GM18873 (cell line): ENCODE data around the gene PHF24.
"Not testable (repeated sequence)": the region's sequence is repeated elsewhere in the genome, so short reads cannot be mapped to it uniquely, and the experiment has no call there.

ENCODE experiments used
- ATAC-seq: cut with Tn5 transposase; IDR thresholded peaks from one replicate; pipeline ENCODE4 v1.9.1; 2021; ENCODE audit warnings: mild to moderate bottlenecking, moderate library complexity, moderate number of reproducible peaks; ENCODE audit not compliant: unreplicated experiment, low FRiP score

Gene PHF24

GRCh38 chr9:34957492-34958410, at the start of gene PHF24:
TSS of gene PHF24 (plus strand) at chr9:34958285. CDS start at chr9:34971299, 13,014 bp downstream.
- no peak for ATAC-seq

- no peak for ATAC-seq
These were observed 31.0 kb upstream of the PHF24 start for GRCh38 chr9:34927061-34927460.

DNA sequence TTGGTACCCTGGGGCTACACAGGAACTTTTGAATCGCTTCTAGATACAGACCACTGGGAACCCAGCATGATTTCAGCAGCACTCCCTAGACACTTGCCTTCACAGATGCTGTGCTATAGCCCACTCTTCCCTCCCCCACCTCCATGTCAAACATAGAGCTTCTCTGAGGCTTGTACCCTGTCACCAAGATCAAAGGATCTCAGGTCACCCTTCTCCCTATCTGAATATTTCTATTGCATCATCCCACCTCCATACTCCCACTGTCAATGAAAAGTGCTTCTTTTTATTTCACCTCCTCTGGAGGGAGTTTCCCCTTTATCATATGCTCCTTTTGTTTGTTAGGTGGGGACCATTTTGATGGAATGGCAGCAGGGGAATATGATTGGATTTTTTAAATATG, 29.2 kb upstream of the PHF24 start:
- ATAC-seq, result no peak

DNA sequence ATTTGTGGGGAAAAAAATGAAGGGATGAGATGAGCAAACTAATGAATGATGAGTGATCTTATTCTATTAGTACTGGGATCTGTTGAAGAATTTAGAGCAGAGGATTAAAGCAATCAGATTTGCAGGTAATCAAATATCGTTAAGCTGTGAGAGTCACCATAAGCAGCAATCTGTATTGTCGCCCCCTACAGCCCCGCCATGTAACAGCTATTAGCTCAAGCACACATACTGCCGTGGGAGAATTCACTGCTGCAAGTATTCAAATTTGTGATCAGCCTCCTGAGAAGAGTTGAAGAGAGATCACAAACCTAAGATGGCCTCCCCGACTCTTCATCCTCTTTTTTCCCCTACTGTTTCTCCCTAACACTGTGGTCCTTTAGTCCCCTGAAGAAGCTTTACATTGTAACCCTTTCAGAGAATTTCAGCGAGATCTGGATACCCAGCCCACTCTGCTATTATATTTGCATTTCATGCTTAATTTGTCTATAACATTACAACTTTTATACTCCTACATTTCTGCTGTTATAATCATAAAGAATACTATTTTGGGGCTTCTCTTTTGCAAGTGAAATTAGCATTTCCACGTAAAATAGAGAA, 28.5 kb upstream of the PHF24 start:
- no peak for ATAC-seq

DNA sequence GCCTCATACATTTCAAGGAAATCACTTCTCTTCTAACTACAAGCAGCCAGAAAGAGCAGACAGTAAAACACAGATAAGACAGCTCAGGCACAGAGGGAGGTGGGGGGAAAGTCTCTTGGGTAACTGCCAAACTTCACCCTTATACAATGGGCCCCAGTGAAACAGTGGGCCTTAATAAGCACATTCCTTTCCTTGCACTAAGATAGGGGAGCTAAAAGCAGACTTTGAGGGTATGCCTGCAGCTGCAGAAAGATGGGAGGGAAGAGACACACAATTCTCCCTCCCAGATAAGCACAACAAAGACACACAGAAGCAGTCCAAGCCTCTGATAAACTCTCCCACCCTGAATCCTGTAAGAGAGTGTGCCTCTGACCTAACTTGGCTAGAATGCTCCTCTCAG, 18.1 kb upstream of the PHF24 start:
- not testable (repeated sequence) for ATAC-seq

GRCh38 chr9:34948451-34948850, 9.6 kb upstream of the PHF24 start:
- no peak for ATAC-seq

GRCh38 chr9:34954225-34954624, 3.9 kb upstream of the PHF24 start:
- ATAC-seq, result no peak

DNA sequence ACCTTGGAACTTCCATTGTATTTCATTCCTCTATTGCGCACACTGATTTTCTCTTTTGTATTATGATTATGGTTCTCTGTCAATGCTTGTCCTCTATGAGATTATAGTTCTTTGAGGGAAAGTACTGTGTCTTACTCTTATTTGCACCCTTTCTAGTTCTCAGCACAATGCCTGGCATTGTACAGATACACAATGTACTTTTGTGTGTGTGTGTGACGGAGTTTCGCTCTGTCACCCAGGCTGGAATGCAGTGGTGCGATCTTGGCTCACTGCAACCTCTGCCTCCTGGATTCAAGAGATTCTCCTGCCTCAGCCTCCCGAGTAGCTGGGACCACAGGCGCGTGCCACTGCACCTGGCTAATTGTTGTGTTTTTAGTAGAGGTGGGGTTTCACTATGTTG, 2.0 kb upstream of the PHF24 start:
- not testable (repeated sequence) for ATAC-seq

GRCh38 chr9:34956648-34957047, 1.4 kb upstream of the PHF24 start:
- ATAC-seq, result no peak

GRCh38 chr9:34958411-34958982, 412 bp downstream of the PHF24 start:
- ATAC-seq, result no peak

DNA sequence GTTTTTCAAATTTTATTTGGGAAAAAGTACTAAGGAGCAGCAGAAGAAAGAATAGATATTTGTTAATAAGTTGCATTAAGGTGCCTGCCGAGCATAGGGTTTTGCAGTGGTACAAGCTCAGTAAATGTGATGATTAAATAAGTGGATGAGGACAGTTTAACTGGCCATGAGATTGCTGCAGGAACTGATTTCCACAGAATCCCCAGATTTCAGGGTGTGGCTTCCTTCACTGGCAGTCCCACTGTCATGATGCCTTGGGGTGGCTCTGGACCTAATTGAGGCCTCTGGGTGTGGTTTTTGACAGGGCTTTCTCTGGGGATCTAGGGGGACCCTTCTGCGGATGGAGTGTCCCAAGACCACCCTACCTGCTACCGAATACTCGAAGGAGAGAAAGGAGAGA, 1.4 kb downstream of the PHF24 start:
- no peak for ATAC-seq

DNA sequence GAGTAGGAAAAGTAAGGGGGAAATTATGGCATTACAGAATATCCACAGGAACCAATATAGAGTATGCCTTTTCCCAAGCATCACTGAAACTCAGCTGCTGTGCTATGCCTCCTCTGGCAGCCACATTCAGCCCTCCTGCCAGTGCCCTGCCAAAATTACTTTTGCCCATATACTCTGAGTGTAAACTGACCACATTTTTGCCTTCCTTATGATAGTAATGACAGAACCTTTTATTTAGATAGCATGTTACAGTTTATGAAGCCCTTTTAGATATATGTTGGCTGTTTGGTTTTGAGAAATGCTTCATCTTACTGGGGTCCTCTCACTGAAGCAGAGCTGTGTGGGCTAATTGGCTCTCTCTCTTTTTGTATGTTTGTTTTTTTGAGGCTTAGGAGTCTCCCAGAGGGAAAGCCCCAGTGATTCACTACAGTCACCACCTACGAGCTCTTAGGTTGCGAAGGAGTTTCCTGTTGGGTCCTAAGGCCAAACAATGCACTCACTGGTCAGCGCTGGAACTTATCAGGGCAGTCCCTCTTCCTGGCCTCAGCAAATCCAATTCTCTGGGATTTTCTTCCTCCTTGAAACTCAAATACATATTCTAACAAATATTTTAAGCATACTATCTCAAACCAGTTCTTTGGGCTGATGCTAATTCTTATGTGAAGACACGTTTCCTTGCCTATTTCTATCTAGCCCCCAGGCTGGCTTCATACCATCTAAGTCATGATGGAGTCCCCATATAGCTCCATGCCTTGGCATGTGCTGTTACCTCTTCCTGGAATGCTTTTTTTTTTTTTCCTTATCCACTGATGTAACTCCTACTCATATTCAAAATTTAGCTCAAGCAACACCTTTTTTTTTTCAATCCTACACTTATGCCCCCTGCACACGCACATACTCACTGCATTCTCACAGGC, 3.7 kb downstream of the PHF24 start:
- no peak for ATAC-seq

DNA sequence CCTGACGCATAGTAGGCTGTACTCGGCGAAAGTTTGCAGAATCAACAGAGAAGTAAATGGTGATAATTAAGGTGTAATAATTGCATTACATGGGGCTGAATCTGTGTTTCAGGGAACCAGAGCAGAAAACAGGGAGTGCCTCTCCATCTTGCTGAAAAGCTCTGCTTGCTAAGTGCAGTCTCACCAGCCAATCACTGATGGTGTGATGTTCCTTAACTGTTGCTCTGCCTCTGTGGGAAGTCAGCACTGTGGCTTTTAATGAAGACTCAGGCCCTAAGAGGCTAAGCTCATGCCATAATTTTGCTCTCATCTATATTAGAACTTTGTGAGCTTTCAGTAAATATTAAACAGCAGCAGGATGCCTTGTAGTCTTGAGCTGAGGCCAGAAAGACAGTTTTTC, 4.5 kb downstream of the PHF24 start:
- no peak for ATAC-seq

DNA sequence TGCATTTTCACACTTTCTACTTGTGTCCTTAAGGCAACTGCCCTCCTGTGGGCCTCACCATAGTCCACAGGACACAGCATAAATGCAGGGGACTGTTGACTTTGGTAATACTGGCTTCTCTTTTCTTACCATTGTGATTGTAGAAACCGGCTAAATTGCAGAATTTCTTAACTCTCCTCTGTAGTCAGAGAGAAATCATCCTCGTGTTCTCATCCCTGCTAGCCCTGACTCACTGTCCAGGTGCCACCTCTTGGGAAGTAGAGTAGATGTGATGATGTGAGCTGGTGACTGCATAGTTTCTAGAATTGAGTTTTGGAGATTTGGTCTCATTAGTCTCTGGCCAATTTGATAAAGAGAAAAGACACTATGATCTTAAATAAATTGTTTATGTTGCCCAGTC, 5.5 kb downstream of the PHF24 start:
- no peak for ATAC-seq

DNA sequence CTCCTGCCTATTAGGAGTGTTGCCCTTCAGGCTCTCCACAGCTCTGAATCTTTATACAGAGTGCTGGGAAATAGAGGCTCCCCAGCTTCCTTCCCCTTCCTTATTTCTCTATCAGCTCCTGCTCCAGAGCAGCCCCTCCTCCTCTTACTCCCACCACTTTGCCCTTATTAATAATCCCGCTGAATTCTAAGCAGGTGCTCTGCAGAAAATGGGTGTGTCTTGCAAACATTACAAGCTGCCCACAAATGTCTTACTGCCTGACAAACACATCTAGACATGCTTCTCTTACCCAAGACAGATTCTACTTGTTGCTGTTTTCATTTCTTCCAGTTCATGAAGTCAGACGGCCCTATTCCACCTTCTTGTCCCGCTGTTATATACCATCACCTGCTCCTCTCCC, 6.4 kb downstream of the PHF24 start:
- no peak for ATAC-seq

DNA sequence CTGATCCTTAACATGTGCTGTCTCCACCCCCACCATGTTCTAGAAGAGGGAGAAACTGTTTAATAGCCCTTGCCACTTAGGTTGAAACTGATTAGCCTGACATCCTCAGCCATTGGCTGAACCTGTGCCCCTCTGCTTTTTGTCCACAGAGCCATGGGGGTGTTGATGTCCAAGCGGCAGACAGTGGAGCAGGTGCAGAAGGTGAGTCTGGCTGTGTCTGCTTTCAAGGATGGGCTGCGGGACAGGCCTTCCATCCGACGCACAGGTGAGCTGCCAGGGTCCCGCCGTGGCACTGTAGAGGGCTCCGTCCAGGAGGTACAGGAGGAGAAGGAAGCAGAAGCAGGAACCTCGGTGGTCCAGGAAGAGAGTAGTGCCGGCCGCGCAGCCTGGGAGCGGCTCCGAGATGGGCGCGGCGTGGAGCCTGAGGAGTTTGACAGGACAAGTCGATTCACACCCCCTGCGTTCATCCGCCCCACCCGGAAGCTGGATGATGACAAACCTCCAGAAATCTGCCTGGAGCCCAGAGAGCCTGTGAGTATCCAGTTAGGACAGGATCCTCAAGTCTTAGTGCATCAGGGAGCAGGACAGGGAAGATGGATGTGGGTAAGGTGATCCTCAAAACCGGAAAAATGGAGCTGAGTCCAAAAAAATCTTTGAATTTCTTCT, 13.2 kb downstream of the PHF24 start:
- ATAC-seq, result no peak

DNA sequence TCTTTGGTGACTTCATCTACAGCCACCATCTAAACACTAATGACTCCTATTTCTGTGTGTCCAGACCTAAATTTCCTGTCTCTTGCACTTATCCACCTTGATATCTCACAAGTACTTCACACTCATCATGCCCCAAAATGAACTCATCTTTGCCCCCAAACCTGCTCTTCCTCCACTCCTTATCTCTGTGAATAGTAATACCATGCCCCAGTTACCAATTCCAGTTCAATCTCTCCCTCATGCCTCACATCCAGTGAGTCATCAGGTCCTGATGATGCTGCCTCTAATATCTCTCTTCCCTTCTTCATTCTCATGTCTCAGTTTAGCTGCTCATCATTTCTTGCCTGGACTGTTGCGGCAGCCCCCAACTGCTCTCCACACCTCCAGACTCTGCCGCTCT, 16.6 kb downstream of the PHF24 start:
- no peak for ATAC-seq

- ATAC-seq, result no peak
These were observed 18.4 kb downstream of the PHF24 start for GRCh38 chr9:34976441-34976840.

DNA sequence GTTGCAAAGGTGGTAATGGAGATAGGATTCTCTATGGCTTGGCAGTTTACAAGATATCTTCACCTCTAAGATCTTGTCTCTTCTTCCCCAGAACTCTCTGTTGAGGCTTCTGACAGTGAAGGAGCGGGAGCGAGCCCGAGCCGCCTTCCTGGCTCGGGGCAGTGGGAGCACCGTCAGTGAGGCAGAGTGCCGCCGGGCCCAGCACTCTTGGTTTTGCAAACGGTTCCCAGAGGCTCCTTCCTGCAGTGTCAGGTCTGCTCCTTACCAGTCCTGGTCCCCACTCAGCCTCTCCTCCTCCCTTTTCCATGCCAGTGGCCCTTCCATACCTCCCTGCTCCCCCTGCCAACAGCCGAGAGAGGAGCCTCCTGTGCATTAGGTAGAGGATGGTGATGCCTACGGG, 18.9 kb downstream of the PHF24 start:
- no peak for ATAC-seq

DNA sequence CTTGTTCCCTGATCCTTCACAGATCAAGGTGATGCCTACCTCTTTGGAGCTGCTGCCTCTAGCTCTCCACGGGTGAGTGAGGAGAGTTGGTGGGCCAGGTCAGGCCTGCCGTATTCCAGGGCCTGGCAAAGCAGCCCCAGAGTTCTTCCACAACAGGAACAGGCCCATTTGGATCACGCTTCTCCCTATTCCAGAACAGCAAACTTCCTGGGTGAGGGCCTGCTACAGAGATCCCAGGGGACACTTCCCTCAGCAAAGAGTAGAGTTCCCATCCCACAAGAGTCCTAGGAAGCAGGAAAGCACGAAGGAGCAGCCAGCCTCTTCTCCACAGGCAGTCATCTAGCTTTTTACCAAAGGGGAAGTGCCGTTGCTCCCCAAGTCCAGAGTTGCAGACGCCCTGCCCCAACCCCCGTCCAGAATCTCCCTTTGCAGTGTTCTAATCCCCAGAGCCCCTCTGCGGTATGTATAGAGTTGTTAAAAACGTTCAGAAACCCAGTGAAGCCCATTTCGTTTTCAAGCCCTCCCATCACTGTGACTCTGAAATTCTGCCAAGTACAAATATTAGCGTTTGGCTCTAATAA, 22.2 kb downstream of the PHF24 start:
- ATAC-seq, result no peak
